Upper lobe of left lung (tissue), 4 donors: Measurements from ENCODE around the gene ATF5.

Experiments used
- EP300 ChIP-seq, 4 donors: sonication (generic); formaldehyde crosslinking; IDR thresholded peaks; one replicate each; pipeline ENCODE4 v1.5.1; 2017; ENCODE audit warnings: antibody characterized with exemption in 4 of 4, control low read depth in 2 of 4
- POLR2A ChIP-seq, 4 donors: fragments of 450-650 bp; IDR thresholded peaks; one replicate each; pipeline ENCODE4 v1.5.1; 2016 to 2017; ENCODE audit warnings: antibody characterized with exemption in 4 of 4, mild to moderate bottlenecking in 2 of 4
- POLR2AphosphoS5 ChIP-seq, 2 donors: sonication (generic); formaldehyde crosslinking; IDR thresholded peaks; one replicate each; pipeline ENCODE4 v1.5.1; 2017; ENCODE audit warnings: antibody characterized with exemption in 2 of 2
- TF ChIP-seq, protein P1 (sequence below), 6 experiments: fragments of 450-650 bp in 4 of 6; fragments of 200-600 bp in 2 of 6; sonication (generic) in 2 of 6; IDR thresholded peaks; one replicate each; pipeline ENCODE4 v1.5.1; 2016 to 2019; ENCODE audit warnings: antibody characterized with exemption in 6 of 6

- TF ChIP-seq, protein P1, sequence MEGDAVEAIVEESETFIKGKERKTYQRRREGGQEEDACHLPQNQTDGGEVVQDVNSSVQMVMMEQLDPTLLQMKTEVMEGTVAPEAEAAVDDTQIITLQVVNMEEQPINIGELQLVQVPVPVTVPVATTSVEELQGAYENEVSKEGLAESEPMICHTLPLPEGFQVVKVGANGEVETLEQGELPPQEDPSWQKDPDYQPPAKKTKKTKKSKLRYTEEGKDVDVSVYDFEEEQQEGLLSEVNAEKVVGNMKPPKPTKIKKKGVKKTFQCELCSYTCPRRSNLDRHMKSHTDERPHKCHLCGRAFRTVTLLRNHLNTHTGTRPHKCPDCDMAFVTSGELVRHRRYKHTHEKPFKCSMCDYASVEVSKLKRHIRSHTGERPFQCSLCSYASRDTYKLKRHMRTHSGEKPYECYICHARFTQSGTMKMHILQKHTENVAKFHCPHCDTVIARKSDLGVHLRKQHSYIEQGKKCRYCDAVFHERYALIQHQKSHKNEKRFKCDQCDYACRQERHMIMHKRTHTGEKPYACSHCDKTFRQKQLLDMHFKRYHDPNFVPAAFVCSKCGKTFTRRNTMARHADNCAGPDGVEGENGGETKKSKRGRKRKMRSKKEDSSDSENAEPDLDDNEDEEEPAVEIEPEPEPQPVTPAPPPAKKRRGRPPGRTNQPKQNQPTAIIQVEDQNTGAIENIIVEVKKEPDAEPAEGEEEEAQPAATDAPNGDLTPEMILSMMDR (IDR thresholded peaks at IDR 0.05): no peak
- no peak for TF ChIP-seq POLR2AphosphoS5 (IDR thresholded peaks at IDR 0.05)
- no peak for TF ChIP-seq EP300 (IDR thresholded peaks at IDR 0.05)
- no peak for TF ChIP-seq POLR2A (IDR thresholded peaks at IDR 0.05)
These were observed 15.3 kb upstream of the ATF5 start for GRCh38 chr19:49913720-49914119.
